Osteoblast (primary cell): Measurements from ENCODE around the gene SYCN. TPM values are rescaled to one million over a fixed set of nuclear protein-coding genes. Genes with fewer than 3 reads are reported as not detected.
"Not testable (repeated sequence)": the region's sequence is repeated elsewhere in the genome, so short reads cannot be mapped to it uniquely, and the experiment has no call there.

Source experiments
- DNase-seq: peaks from one replicate; pipeline ENCODE4 v3.0.0; 2011; ENCODE audit warnings: low spot score, mixed read lengths; ENCODE audit not compliant: insufficient read length; ENCODE audit errors: missing footprints
- H2AFZ ChIP-seq: 2 replicates; pipeline ENCODE4 v1.6.0; 2011; ENCODE audit warnings: mild to moderate bottlenecking, low read length
- H3K27ac ChIP-seq: 2 replicates; pipeline ENCODE4 v1.5.1; 2011; ENCODE audit warnings: mild to moderate bottlenecking, low read depth, low read length, moderate library complexity
- H3K27me3 ChIP-seq: 2 replicates; pipeline ENCODE4 v1.6.0; 2012; ENCODE audit warnings: mild to moderate bottlenecking, control low read depth, inconsistent platforms, low read length, moderate library complexity; ENCODE audit not compliant: insufficient read depth
- H3K36me3 ChIP-seq: 2 replicates; pipeline ENCODE4 v1.5.1; 2011; ENCODE audit warnings: mild to moderate bottlenecking, low read length, control low read depth, moderate library complexity; ENCODE audit not compliant: insufficient read depth
- H3K4me1 ChIP-seq: 2 replicates; pipeline ENCODE4 v1.5.1; 2011; ENCODE audit warnings: mild to moderate bottlenecking, low read length, control low read depth, moderate library complexity; ENCODE audit not compliant: insufficient read depth
- H3K4me2 ChIP-seq: 2 replicates; pipeline ENCODE4 v1.6.0; 2011; ENCODE audit warnings: mild to moderate bottlenecking, low read length; ENCODE audit not compliant: insufficient read depth
- H3K4me3 ChIP-seq: fragments of 200-600 bp; sonication (generic); 3 replicates; pipeline ENCODE4 v1.5.1; 2012; ENCODE audit warnings: mild to moderate bottlenecking, low read length, inconsistent platforms; ENCODE audit not compliant: insufficient read depth
- H3K79me2 ChIP-seq: 2 replicates; pipeline ENCODE4 v1.6.0; 2012; ENCODE audit warnings: mild to moderate bottlenecking, low read length, control low read depth, inconsistent platforms; ENCODE audit not compliant: insufficient read depth
- H3K9me3 ChIP-seq: 2 replicates; pipeline ENCODE4 v1.5.1; 2011; ENCODE audit warnings: low read depth, low read length, control low read depth
- H4K20me1 ChIP-seq: 2 replicates; pipeline ENCODE4 v1.6.0; 2012; ENCODE audit warnings: mild to moderate bottlenecking, low read length, control low read depth; ENCODE audit not compliant: insufficient read depth
- CTCF ChIP-seq: IDR thresholded peaks from 2 replicates; pipeline ENCODE4 v1.5.1; 2011; ENCODE audit warnings: mild to moderate bottlenecking, low read depth, low read length, moderate library complexity; ENCODE audit errors: extremely low read depth
- total RNA-seq: library from RNA; depleted of rRNA; stranded (reverse); fragments of >200 nt; gene quantifications from 2 replicates; pipeline ENCODE4 v1.2.3, GENCODE V29; 2012

The SYCN gene
- total RNA-seq, 1 donor = not detected

DNA sequence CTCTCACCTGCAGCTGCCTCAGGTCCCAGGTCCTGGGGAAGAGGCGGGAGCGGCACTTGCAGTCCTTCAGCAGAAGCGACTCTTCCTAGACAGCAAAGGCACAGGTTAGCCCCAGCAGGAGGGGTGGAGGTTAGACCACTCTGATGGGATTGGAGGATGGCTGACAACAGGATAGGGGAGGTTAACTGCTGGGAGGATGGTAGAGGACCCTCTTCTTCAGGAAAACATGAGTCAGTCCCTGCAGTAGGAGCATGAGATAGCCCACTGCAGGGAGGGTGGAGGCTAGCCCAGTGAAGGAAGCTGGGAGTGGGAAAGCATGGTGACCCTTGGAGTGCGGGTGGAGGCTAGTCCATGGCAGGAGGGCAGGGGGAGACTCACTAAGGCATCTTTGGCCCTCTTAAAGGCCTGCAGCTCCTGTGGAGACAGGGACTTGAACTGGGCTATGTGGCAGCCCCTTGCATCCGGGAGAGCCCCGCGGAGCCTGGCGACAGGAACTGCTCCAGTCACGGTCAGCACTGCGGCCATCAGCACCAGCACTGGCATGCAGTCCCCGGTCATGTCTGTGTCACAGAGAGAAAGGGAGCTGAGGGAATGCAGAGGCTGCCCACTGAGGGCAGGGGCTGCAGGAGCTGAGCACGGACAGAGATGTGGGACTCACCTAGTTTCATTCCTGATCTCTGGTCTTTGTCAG is 40.5 kb upstream of the SYCN start, which contains the start of gene IFNL3:
Gene IFNL3 (minus strand): TSS at position 597 of the 691 bp plus-strand sequence. CDS start 39 bp downstream, at position 558.
- H3K9me3 ChIP-seq, H3K27ac ChIP-seq, H4K20me1 ChIP-seq, H3K79me2 ChIP-seq, H3K4me2 ChIP-seq, H2AFZ ChIP-seq, H3K36me3 ChIP-seq, H3K4me3 ChIP-seq, DNase-seq, H3K4me1 ChIP-seq: not testable (repeated sequence)
- H3K27me3 ChIP-seq = peaks cover 27% of the 10 kb centered on the region

DNA sequence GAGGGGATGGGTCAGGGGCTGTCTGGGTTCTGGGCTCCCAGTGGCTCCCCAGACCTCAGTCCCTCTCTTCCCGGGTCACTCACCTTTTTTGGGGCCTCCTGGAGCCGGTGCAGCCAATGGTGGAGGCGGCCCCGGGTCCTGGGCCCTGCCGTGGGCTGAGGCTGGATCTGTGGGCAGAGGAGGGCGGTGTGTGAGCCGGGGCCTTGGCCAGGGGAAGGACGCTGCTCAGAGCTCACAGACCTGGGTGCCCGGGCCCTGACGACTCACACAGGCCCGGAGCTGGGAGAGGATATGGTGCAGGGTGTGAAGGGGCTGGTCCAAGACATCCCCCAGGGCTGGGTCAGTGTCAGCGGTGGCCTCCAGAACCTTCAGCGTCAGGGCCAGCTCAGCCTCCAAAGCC is 39.7 kb upstream of the SYCN start:
- H3K4me2 ChIP-seq, DNase-seq, H2AFZ ChIP-seq, H3K79me2 ChIP-seq, H3K4me3 ChIP-seq, H3K27ac ChIP-seq, H4K20me1 ChIP-seq, H3K4me1 ChIP-seq, H3K36me3 ChIP-seq, H3K9me3 ChIP-seq: not testable (repeated sequence)
- H3K27me3 ChIP-seq = peaks cover 20% of the 10 kb centered on the region

- H3K4me1 ChIP-seq = no peaks in the 10 kb centered on the region
- no peak for TF ChIP-seq CTCF
- no peaks in the 10 kb centered on the region for H3K79me2 ChIP-seq
- H3K36me3 ChIP-seq = no peaks in the 10 kb centered on the region
- H3K4me3 ChIP-seq = no peak overlapping the region
- peaks cover 5% of the 10 kb centered on the region for H3K27me3 ChIP-seq
- no peak overlapping the region for H3K27ac ChIP-seq
- no peak overlapping the region for H3K4me2 ChIP-seq
- no peak overlapping the region for H2AFZ ChIP-seq
- no peaks in the 10 kb centered on the region for H3K9me3 ChIP-seq
- no peak for DNase-seq
- H4K20me1 ChIP-seq = no peaks in the 10 kb centered on the region
Measured at GRCh38 chr19:39240421-39240820, 36.4 kb upstream of the SYCN start.

- H2AFZ ChIP-seq = no peak overlapping the region
- DNase-seq = no peak
- no peaks in the 10 kb centered on the region for H3K4me1 ChIP-seq
- no peak overlapping the region for H3K27ac ChIP-seq
- H3K27me3 ChIP-seq = peaks cover 5% of the 10 kb centered on the region
- no peak overlapping the region for H3K4me2 ChIP-seq
- H3K9me3 ChIP-seq = no peaks in the 10 kb centered on the region
- H3K36me3 ChIP-seq = no peaks in the 10 kb centered on the region
- H3K79me2 ChIP-seq = no peaks in the 10 kb centered on the region
- no peak overlapping the region for H3K4me3 ChIP-seq
- no peak for TF ChIP-seq CTCF
- H4K20me1 ChIP-seq = no peaks in the 10 kb centered on the region
Measured at GRCh38 chr19:39238944-39239343, 34.9 kb upstream of the SYCN start.

DNA sequence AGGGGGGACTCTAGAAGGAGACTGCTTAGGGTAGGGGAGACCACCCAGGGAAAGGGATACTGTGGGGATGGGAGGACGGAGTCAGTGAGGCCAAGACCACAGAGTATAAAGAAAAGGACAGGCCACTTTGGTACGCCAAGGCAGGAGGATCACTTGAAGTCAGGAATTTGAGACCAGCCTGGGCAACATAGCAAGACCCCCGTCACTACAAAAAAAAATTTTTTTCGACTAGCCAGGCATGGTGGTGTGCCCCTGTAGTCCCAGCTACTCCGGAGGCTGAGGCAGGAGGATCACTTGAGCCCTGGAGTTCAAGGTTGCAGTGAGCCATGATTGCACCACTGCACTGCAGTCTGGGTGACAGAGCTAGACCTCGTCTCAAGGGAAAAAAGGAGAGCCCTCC is 34.1 kb upstream of the SYCN start:
- no peaks in the 10 kb centered on the region for H3K9me3 ChIP-seq
- no peak overlapping the region for H3K4me3 ChIP-seq
- H3K27ac ChIP-seq = no peak overlapping the region
- H3K4me1 ChIP-seq = no peaks in the 10 kb centered on the region
- DNase-seq = no peak
- peaks cover 5% of the 10 kb centered on the region for H3K27me3 ChIP-seq
- no peaks in the 10 kb centered on the region for H3K36me3 ChIP-seq
- no peaks in the 10 kb centered on the region for H3K79me2 ChIP-seq
- H3K4me2 ChIP-seq = no peak overlapping the region
- TF ChIP-seq CTCF = no peak
- H2AFZ ChIP-seq = no peak overlapping the region
- H4K20me1 ChIP-seq = no peaks in the 10 kb centered on the region
